ENCODE data around the gene LGR5.
A peak's percentile ranks its signal among the peaks of the same experiment; 100 is the strongest.

LGR5 gene

DNA sequence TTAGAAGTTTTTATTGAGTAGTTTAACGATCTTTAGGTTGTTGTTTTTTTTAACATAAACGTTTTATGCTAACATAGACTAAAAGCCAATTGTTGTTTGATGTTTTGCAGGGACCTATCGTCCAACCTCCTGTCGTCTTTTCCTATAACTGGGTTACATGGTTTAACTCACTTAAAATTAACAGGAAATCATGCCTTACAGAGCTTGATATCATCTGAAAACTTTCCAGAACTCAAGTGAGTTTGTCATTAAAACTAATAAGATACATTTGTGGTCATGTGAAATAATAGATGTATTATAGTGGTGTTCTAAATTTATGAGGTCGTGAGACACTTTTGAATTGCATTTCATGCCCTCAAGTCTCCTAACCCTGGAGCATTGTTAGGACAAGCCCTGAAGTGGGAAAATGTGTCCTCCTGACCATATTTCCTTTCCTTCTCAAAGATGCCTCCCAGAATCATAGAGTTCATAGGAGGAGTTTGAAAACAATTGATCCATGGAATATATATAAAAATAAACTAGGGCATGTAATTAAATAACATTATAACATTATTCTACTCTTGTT, 139.2 kb downstream of the LGR5 start:
- no peak overlapping the region for H3K27ac ChIP-seq
- no peak overlapping the region for H3K4me3 ChIP-seq

DNA sequence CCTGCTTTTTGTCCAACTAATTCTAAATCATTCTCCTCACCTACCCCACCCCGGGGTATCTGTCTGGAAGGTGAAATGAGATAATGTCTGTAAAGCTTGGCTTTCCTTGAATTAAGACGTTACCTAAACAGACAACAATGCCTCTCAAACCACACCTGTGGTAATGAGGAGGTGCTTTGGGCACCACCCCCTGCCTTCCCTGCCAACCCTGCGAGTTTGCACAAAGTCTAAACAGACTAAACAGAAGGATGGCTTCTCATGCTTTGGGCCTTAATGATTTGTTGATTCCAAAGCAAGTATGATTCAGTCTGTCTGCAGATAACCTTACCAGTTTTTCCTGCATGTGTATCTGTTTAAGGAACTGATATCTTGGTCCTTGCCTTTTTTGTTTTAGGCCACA, 141.6 kb downstream of the LGR5 start:
- Histone ChIP-seq H3K27ac (peak overlapping the region in 12 of 21 experiments; percentile 3 to 86 (median 62)), H3K4me3 (no peak overlapping the region)

GRCh38 chr12:71582925-71583324, 143.3 kb downstream of the LGR5 start:
- Histone ChIP-seq H3K4me3 (no peak overlapping the region), H3K27ac (peak overlapping the region in 1 of 21 experiments; percentile 86)

- Histone ChIP-seq H3K4me3 (no peak overlapping the region), H3K27ac (no peak overlapping the region)
Observed at GRCh38 chr12:71584356-71584755, 144.8 kb downstream of the LGR5 start.

GRCh38 chr12:71585218-71585617, 145.6 kb downstream of the LGR5 start:
- Histone ChIP-seq H3K27ac (no peak overlapping the region), H3K4me3 (no peak overlapping the region)

DNA sequence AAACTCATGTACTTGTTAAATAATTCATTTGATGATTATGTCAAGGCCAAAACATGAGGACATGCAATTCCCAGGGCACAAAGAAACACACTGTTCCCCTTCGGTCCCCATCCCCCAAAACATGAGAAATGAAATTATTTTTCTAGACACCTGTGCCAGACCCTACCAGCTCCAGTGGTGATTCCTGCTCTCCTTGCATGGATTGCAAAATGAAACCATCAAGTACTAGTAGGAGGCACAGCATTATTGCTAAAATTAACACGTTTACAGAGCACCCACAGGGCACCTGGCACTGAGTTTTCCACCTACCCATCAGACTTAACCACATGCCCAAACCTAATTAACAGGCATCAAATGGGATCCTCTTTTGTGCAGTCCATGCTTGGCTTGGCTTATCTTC, 147.4 kb downstream of the LGR5 start:
- peak overlapping the region in 1 of 21 experiments; percentile 27 for H3K27ac ChIP-seq
- no peak overlapping the region for H3K4me3 ChIP-seq

- Histone ChIP-seq H3K27ac (peak overlapping the region in 1 of 21 experiments; percentile 75), H3K4me3 (no peak overlapping the region)
Observed at GRCh38 chr12:71589478-71589881, 149.9 kb downstream of the LGR5 start.

DNA sequence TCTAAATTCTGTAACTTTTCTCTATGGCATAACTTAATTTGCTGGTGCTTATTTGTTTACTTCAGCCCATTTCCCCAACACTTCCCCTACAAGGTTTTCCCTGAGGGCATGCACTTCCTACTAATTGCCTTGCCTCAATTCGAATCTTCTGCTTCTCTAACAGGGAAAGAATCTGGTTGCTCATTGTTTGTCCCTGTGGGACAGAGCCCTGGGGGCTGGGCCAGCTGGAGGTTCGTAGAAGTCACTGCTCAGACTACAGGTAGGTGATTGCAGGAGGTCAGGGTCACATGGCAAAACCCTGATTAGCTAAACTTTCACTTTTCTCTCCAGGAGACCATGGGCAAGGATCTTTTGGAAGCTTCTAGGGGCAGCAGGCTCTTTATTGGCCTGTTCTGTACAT, 152.0 kb downstream of the LGR5 start:
- Histone ChIP-seq H3K27ac (no peak overlapping the region), H3K4me3 (no peak overlapping the region)

DNA sequence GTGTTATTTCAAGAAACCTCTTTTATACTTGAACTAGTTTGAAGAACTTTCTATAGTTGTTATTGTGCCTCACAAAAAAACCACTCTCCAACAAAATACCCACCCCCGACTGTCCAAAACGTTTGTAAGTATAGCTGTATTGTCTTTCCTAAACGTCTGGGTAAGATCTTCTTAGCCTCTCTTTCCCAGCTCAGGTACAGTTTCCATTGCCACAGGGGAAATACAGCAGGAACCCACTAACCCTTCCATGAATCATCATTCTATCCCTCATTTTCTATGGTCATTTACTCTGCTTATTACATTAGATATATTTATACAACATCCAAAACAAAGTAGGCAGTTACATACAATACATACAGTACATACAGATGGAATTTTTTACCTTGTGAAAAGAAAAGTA, 153.2 kb downstream of the LGR5 start:
- no peak overlapping the region for H3K4me3 ChIP-seq
- H3K27ac ChIP-seq = no peak overlapping the region

- H3K27ac ChIP-seq = no peak overlapping the region
- no peak overlapping the region for H3K4me3 ChIP-seq
Observed at GRCh38 chr12:71594214-71594948, 154.8 kb downstream of the LGR5 start.

DNA sequence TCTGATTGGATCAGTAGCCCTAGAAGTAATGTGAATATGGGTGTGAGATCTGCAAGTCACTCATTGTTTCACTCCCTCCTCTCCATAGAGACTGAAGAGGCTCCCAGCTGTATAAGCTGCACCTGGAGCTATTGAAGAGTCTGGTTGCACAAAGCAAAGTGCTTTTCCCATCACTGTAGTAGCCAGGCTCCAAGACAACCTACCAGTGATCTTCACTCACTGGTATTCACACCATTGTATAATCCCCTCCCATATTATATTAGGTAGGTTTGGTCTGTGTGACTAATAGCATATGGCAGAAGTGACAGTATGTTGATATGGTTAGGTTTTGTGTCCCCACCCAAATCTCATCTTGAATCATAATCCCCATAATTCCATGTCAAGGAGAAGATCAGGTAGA, 159.6 kb downstream of the LGR5 start:
- Histone ChIP-seq H3K27ac (no peak overlapping the region), H3K4me3 (no peak overlapping the region)

- Histone ChIP-seq H3K27ac (no peak overlapping the region), H3K4me3 (no peak overlapping the region)
Observed at GRCh38 chr12:71601546-71601945, 161.9 kb downstream of the LGR5 start.

DNA sequence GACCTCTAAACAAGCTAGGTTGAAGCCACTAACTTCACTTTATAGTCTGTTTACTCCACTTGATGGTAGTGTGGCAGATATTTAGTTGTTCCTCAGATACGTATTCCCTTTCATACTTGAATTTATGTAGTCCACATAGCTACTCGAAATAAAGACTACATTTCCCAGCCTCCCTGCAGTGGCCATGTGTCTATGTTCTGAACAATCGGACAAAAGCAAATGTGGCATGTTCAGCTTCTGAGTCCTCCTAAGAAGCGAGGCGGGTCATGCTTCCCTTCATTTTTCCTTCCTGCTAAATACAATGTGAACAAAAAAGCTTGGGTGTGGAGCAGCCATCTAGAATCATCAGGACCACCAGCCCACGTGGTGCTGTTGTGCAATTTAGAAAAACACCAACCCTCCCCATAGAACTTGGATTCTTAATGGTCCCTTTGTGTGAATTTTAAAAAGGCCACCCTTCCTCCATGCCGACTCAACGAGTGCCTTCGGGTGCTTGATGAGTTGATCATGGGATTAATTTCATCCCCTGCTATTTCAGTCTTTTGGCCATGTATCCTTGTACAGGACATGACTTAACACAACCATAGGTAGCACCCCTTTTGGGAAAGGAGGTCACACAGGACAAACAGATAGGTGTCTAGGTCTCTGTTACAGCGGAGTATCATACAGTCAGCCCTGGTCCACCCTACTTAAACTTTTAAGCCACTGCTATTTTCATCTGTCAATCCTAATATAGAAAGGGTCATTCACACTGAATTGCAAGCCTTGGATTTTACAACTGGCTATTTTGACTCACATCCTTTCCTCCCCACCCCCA, 163.4 kb downstream of the LGR5 start:
- no peak overlapping the region for H3K27ac ChIP-seq
- no peak overlapping the region for H3K4me3 ChIP-seq

GRCh38 chr12:71605039-71605438, 165.4 kb downstream of the LGR5 start:
- no peak overlapping the region for H3K27ac ChIP-seq
- H3K4me3 ChIP-seq = no peak overlapping the region

DNA sequence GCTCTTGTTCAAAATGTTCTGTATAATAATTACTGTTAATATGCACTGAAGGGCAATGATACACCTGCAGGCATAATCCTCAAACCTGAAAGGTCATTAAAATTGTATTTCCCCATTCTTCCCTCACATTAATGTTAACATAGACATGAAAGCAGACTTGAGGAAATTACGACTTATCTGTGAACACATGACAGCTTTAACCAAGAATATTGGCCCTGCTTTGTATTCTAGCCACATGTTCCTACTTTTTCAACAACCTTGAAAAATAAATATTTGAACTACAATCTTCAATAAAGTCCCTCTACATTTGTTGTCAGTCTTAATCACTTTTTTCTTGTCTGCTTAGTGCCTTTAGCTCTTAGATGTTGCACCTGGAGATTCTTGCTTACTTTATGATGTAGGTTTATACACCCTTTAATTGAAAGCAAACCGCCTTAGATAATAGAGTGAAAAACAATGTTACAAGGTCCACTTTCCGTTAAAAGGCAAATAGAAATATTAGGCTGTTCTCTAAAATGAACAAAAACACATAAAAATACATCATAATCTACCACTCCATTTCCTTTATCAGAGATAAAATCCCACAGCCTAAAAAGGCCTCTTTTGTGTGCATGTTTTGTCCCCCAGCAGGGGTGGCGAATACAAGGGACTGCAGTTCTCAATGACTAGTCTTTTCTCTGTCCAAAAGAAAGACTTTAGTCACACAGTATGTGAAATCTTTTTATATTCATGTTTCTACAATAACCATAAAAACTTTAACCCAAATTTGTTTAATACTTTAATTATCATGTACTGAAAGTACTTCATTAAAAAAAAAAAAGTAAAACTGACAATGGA, 168.1 kb downstream of the LGR5 start:
- no peak overlapping the region for H3K27ac ChIP-seq
- H3K4me3 ChIP-seq = no peak overlapping the region

DNA sequence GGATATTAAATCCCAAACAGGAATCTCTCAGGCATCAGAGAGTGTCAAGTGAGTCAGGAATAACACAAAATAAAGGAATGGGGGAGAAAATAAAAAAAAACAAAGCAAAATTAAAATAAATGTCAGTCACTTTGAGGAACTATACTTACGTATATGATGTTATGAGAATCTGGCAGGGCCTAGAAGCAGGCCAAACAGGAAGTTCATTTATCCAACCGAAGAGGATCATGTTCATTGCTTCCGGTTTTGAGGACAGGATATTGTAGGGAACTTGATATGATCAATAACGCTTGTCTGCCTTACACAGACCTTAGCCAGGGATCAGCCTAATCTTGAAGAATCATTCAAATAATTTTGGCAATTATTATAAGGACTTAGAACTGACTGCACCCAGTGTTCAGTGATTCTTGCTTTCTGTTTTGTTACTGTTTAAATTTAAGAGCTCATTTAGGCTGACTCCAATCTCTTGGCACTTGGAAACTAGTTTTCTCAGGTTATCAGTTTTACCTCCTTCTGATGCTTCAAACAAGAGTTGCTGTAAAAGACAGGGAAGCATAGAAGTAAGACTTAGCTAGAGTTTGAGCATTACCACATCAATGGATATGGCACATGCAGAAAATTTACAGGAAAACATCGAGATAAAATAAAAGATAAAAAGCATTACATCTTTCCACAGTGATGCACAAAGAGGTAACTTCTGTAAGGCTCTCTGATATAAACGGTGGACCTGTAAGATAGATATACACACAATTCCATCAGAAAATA, 170.6 kb downstream of the LGR5 start:
- Histone ChIP-seq H3K27ac (no peak overlapping the region), H3K4me3 (no peak overlapping the region)

DNA sequence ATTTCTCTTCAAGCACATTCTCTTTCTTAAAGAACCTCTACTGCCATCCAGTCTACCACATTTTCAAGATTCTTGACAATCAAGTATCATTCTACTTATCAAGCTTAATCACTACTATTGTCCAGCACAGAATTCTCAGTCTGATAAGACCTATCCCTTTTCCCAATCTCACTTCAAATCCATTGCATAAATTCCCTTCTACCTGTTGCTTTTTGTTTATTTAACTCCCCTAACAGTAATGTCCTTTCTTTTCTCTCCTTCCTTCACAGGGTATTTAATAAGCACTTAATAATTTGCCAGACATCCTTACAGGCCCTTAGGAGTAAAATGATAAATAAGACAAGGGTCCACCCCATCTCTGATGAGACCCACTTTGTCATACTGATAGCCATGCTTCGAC, 182.3 kb downstream of the LGR5 start:
- Histone ChIP-seq H3K27ac (no peak overlapping the region), H3K4me3 (no peak overlapping the region)

DNA sequence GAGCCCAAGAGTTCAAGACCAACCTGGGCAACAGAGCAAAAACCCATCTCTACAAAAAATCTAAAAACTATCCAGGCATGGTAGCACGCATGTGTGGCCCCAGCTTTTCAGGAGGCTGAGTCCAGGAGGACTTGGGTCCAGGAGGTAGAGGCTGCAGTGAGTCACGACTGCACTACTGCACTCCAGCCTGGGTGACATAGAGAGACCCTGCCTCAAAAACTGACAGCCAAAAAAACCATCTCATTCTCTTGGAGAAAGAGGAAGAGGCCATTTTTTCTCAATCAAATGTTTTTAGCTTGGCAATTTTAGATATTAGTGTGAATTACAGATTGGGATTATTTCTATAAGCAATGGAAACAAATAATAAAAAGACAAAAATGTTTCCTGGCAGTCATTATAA, 185.9 kb downstream of the LGR5 start:
- H3K27ac ChIP-seq = peak overlapping the region in 2 of 21 experiments; percentile 16 to 26
- no peak overlapping the region for H3K4me3 ChIP-seq

- peak overlapping the region in 3 of 21 experiments; percentile 26 to 43 (median 37) for H3K27ac ChIP-seq
- no peak overlapping the region for H3K4me3 ChIP-seq
Observed at GRCh38 chr12:71626098-71626497, 186.5 kb downstream of the LGR5 start.
